Measurements from ENCODE around the gene ARAP2.

The ARAP2 gene

GRCh38 chr4:36220776-36221175 lies 23.5 kb downstream of the ARAP2 start:
- no peak for DNase-seq (ENCODE audit: low read depth)

- DNase-seq (ENCODE audit: low read depth): no peak
Measured at GRCh38 chr4:36218121-36218520, 26.2 kb downstream of the ARAP2 start.

GRCh38 chr4:36215627-36216026 lies 28.7 kb downstream of the ARAP2 start:
- no peak for DNase-seq (ENCODE audit: low read depth)

- no peak for DNase-seq (ENCODE audit: low read depth)
Measured at GRCh38 chr4:36214735-36215485, 29.4 kb downstream of the ARAP2 start.

GRCh38 chr4:36213977-36214376 lies 30.3 kb downstream of the ARAP2 start:
- DNase-seq (ENCODE audit: low read depth): no peak

GRCh38 chr4:36211084-36211483 lies 33.2 kb downstream of the ARAP2 start:
- DNase-seq (ENCODE audit: low read depth): no peak

GRCh38 chr4:36209941-36210649 lies 34.2 kb downstream of the ARAP2 start:
- DNase-seq (ENCODE audit: low read depth): no peak

- DNase-seq (ENCODE audit: low read depth): peak; percentile 34
Measured at GRCh38 chr4:36208893-36209473, 35.3 kb downstream of the ARAP2 start.

GRCh38 chr4:36207831-36208520 lies 36.3 kb downstream of the ARAP2 start:
- DNase-seq (ENCODE audit: low read depth): no peak

GRCh38 chr4:36207367-36207766 lies 36.9 kb downstream of the ARAP2 start:
- no peak for DNase-seq (ENCODE audit: low read depth)

GRCh38 chr4:36206603-36207311 lies 37.6 kb downstream of the ARAP2 start:
- DNase-seq (ENCODE audit: low read depth): no peak

GRCh38 chr4:36206012-36206411 lies 38.3 kb downstream of the ARAP2 start:
- DNase-seq (ENCODE audit: low read depth): no peak

GRCh38 chr4:36198861-36199260 lies 45.5 kb downstream of the ARAP2 start:
- no peak for DNase-seq (ENCODE audit: low read depth)

- no peak for DNase-seq (ENCODE audit: low read depth)
Measured at GRCh38 chr4:36198068-36198808, 46.1 kb downstream of the ARAP2 start.

GRCh38 chr4:36197501-36197900 lies 46.8 kb downstream of the ARAP2 start:
- DNase-seq (ENCODE audit: low read depth): no peak

GRCh38 chr4:36196145-36196913 lies 48.0 kb downstream of the ARAP2 start:
- DNase-seq (ENCODE audit: low read depth): no peak

GRCh38 chr4:36192922-36193321 lies 51.4 kb downstream of the ARAP2 start:
- no peak for DNase-seq (ENCODE audit: low read depth)

- peak; percentile 7 for DNase-seq (ENCODE audit: low read depth)
Measured at GRCh38 chr4:36189511-36190226, 54.6 kb downstream of the ARAP2 start.

- DNase-seq (ENCODE audit: low read depth): no peak
Measured at GRCh38 chr4:36187723-36188333, 56.5 kb downstream of the ARAP2 start.

All from activated gamma-delta T cell treated with anti-CD3 and anti-CD28 coated beads, Interleukin-2, amount 50 U/mL, for 16 hours (primary cell).